ENCODE results near the gene DXO. TPM values are rescaled to one million over a fixed set of nuclear protein-coding genes. Genes with fewer than 3 reads are reported as not detected.

The DXO gene
- total RNA-seq, 3 donors from 2014 or later (not counting 1 experiment from before 2014, with no cell fraction given) = 37.9 to 54.3 (median 49.0) TPM

- intact Hi-C loops (cut with micrococcal nuclease) = loop anchor here (1.0 to 10.0 kb wide), 2 partner anchors 15 to 222 kb away; partner anchors contain the start of genes GPSM3, NELFE and PBX2
- WGBS (ENCODE audit: insufficient coverage) = 13% methylated on average over 19 of the region's 19 CpGs
- H3K4me1 Mint-ChIP-seq = peaks cover 20 to 39% of the 10 kb centered on the region in 2 donors
These were observed 892 bp upstream of the DXO start for GRCh38 chr6:31972709-31973350.

DNA sequence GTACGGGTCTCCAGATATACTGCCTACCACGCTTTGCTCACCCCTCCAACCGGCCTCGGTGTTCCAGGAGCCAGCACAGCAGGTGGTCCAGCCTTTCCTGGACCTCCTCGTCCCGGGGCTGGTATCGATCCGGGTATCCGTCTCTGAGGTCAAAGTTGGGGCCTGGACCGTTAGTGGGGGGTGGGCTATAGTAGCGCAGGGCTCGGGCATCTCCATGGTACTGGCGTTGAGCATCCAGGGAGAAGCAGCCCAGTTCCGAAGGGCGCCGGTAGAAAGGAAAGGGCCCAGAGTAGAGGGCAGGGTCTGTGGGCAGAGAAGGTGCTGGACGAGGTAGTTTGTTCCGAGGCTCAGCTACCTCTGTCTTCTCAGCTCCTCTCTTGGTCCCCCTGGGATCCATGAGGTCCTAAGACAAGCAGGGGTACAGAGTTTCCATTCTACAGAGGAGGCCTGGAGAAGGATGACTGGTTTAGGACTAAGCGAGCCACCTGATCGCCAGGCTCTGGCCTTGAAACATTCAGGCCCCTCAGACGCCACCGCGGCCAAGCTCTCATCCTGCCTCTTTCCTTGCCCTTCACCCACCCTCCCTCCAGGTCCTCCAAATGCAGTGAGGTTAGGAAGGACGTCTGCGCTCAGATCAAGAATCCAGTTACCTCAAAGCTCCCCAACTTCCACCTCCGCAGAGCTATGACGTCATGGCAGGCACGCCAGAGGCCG lies 502 bp downstream of the DXO start:
- Mint-ChIP-seq H3K27ac (peak overlapping the region; percentile 93 to 97), H3K36me3 (no peaks in the 10 kb centered on the region)
- no peak for DNase-seq

More at GRCh38 chr6:31972709-31973350, 892 bp upstream of the DXO start:
- H3K4me1 ChIP-seq (ENCODE audit: control insufficient read depth, insufficient read depth, low read length) = peaks cover 23% of the 10 kb centered on the region
- no peaks in the 10 kb centered on the region for H3K27me3 ChIP-seq (ENCODE audit: control insufficient read depth, insufficient read depth, low read length)
- TF ChIP-seq, protein P1, sequence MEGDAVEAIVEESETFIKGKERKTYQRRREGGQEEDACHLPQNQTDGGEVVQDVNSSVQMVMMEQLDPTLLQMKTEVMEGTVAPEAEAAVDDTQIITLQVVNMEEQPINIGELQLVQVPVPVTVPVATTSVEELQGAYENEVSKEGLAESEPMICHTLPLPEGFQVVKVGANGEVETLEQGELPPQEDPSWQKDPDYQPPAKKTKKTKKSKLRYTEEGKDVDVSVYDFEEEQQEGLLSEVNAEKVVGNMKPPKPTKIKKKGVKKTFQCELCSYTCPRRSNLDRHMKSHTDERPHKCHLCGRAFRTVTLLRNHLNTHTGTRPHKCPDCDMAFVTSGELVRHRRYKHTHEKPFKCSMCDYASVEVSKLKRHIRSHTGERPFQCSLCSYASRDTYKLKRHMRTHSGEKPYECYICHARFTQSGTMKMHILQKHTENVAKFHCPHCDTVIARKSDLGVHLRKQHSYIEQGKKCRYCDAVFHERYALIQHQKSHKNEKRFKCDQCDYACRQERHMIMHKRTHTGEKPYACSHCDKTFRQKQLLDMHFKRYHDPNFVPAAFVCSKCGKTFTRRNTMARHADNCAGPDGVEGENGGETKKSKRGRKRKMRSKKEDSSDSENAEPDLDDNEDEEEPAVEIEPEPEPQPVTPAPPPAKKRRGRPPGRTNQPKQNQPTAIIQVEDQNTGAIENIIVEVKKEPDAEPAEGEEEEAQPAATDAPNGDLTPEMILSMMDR (IDR thresholded peaks at IDR 0.05) = no peak
- Mint-ChIP-seq H3K27me3 (ENCODE audit: low read depth in 2 of 2) (no peaks in the 10 kb centered on the region), H3K4me3 (peak overlapping the region; percentile 93), H3K9me3 (no peaks in the 10 kb centered on the region), H3K27ac (peak overlapping the region; percentile 93 to 97), H3K36me3 (no peaks in the 10 kb centered on the region)
- peak overlapping the region; percentile 98 for H3K27ac ChIP-seq (ENCODE audit: low read length)
- no peaks in the 10 kb centered on the region for H3K9me3 ChIP-seq (ENCODE audit: control insufficient read depth, insufficient read depth, low read length)
- DNase-seq (no peak), ATAC-seq (no peak)
- peaks cover 27% of the 10 kb centered on the region for H3K36me3 ChIP-seq (ENCODE audit: control insufficient read depth, insufficient read depth, low read length)
- peak overlapping the region; percentile 83 for H3K4me3 ChIP-seq (ENCODE audit: low read length)

DNA sequence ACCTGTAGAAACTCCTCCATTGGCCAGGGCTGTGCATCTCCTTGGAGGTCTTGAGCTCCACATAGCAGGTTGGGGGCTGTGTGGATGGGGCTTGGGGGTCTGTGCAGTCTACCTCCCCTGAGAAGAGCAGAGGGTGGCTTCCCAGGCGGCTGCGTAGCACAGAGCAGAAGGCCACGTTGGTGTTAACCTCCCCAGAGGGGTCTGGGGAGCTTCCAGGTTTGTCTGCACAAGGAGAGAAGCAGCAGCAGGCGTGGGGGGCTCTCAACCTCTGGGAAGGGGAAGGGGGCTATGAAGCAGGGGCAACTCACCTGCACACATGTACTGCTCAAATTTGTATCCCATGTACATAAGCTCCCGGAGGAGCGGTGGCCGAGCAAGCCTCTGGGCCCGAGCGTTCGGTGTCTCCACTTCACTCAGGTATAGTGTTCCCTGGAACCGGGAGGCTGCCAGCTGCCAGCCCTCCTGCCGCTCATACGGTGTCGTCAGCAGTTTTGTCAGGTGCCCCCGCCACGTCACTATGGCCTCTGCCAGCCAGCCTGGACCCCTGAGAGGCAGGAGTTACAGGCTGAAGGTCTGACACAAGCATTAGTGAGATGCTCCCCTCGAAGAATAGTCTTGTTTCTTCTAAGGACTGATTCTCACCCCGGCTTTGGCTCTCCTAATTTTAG lies 1.2 kb downstream of the DXO start:
- Mint-ChIP-seq H3K9me3 (no peaks in the 10 kb centered on the region), H3K4me1 (peaks cover 20 to 42% of the 10 kb centered on the region in 2 donors), H3K27ac (peak overlapping the region; percentile 93 to 97), H3K4me3 (peak overlapping the region; percentile 93), H3K36me3 (no peaks in the 10 kb centered on the region), H3K27me3 (ENCODE audit: low read depth in 2 of 2) (no peaks in the 10 kb centered on the region)
- 88% methylated on average over 18 of the region's 18 CpGs for WGBS (ENCODE audit: insufficient coverage)
- H3K27ac ChIP-seq (ENCODE audit: low read length) = peak overlapping the region; percentile 98
- ATAC-seq (no peak), DNase-seq (peak in 1 of 2 donors; percentile 32)
- TF ChIP-seq, protein P1 (IDR thresholded peaks at IDR 0.05) = no peak
- no peak overlapping the region for H3K4me3 ChIP-seq (ENCODE audit: low read length)
- H3K9me3 ChIP-seq (ENCODE audit: control insufficient read depth, insufficient read depth, low read length) = no peaks in the 10 kb centered on the region
- intact Hi-C loops (cut with micrococcal nuclease) = loop anchor here (10.0 kb wide), 1 partner anchor 224 kb away; the partner anchor contains the start of genes GPSM3 and PBX2
- H3K4me1 ChIP-seq (ENCODE audit: control insufficient read depth, insufficient read depth, low read length) = peaks cover 23% of the 10 kb centered on the region
- H3K36me3 ChIP-seq (ENCODE audit: control insufficient read depth, insufficient read depth, low read length) = peaks cover 48% of the 10 kb centered on the region
- H3K27me3 ChIP-seq (ENCODE audit: control insufficient read depth, insufficient read depth, low read length) = no peaks in the 10 kb centered on the region

More for the DNA sequence above, 502 bp downstream of the DXO start:
- H3K4me3 ChIP-seq (ENCODE audit: low read length) = peak overlapping the region; percentile 83
- WGBS (ENCODE audit: insufficient coverage) = 34% methylated on average over 29 of the region's 29 CpGs
- Mint-ChIP-seq H3K27me3 (ENCODE audit: low read depth in 2 of 2) (no peaks in the 10 kb centered on the region), H3K9me3 (no peaks in the 10 kb centered on the region), H3K4me3 (peak overlapping the region; percentile 93), H3K4me1 (peaks cover 20 to 42% of the 10 kb centered on the region in 2 donors)
- TF ChIP-seq, protein P1 (IDR thresholded peaks at IDR 0.05) = no peak
- intact Hi-C loops (cut with micrococcal nuclease) = loop anchor here (10.0 kb wide), 1 partner anchor 223 kb away; the partner anchor contains the start of genes GPSM3 and PBX2
- no peaks in the 10 kb centered on the region for H3K9me3 ChIP-seq (ENCODE audit: control insufficient read depth, insufficient read depth, low read length)
- H3K4me1 ChIP-seq (ENCODE audit: control insufficient read depth, insufficient read depth, low read length) = peaks cover 23% of the 10 kb centered on the region
- H3K27me3 ChIP-seq (ENCODE audit: control insufficient read depth, insufficient read depth, low read length) = no peaks in the 10 kb centered on the region
- H3K36me3 ChIP-seq (ENCODE audit: control insufficient read depth, insufficient read depth, low read length) = peaks cover 41% of the 10 kb centered on the region
- no peak for ATAC-seq
- peak overlapping the region; percentile 98 for H3K27ac ChIP-seq (ENCODE audit: low read length)
